Endothelial cell of umbilical vein (primary cell): ENCODE data around the gene DBI. TPM values are rescaled to one million over a fixed set of nuclear protein-coding genes. Genes with fewer than 3 reads are reported as not detected.

Experiments used
- BruUV-seq: library from RNA; stranded (reverse); fragments of 400-500 nt; replicated peaks from 2 replicates; lab custom pipeline; 2021; lab: Mats Ljungman, UMichigan
- CTCF ChIA-PET: fragments of 300-600, 350-600 bp; sonication (Branson Sonifier 250); formaldehyde crosslinking; loops from one replicate; lab custom pipeline; 2021; ENCODE audit warnings: antibody characterized with exemption, inconsistent platforms; lab: Charles Lee
- POLR2A ChIA-PET: fragments of 300-600, 350-600 bp; sonication (Branson Sonifier 250); formaldehyde crosslinking; loops from one replicate; lab custom pipeline; 2021; ENCODE audit warnings: antibody characterized with exemption, inconsistent platforms; lab: Charles Lee
- DNase-seq: peaks from one replicate; pipeline ENCODE4 v3.0.0-alpha.2; 2011; ENCODE audit warnings: low read depth, low spot score
- FAIRE-seq: peaks from 2 replicates; lab custom pipeline; 2011; peaks lifted over from hg19 to GRCh38; lab: Jason Lieb, UNC
- H2AFZ ChIP-seq: 2 replicates; pipeline ENCODE4 v1.6.0; 2012; ENCODE audit warnings: low read depth, low read length, control low read depth, inconsistent platforms
- H3K27ac ChIP-seq: 2 replicates; pipeline ENCODE4 v1.5.1; 2011; ENCODE audit warnings: low read depth, mild to moderate bottlenecking, control low read depth, low read length, moderate library complexity; ENCODE audit not compliant: insufficient read depth
- H3K27me3 ChIP-seq, 2 experiments: 2 replicates each; pipeline versions ENCODE4 v1.6.0 to v1.6.1; 2011; ENCODE audit warnings: low read length in 2 of 2, mixed read lengths in 1 of 2; ENCODE audit not compliant: control insufficient read depth in 2 of 2, insufficient read depth in 2 of 2
- H3K36me3 ChIP-seq, 2 experiments: 2 replicates in 1 of 2; 3 replicates in 1 of 2; pipeline ENCODE4 v1.5.1; 2011; ENCODE audit warnings: low read length in 2 of 2, mild to moderate bottlenecking in 1 of 2, moderate library complexity in 1 of 2; ENCODE audit not compliant: control insufficient read depth in 2 of 2, insufficient read depth in 2 of 2; ENCODE audit errors: extremely low read depth in 1 of 2
- H3K4me1 ChIP-seq: 3 replicates; pipeline ENCODE4 v1.5.1; 2011; ENCODE audit warnings: mild to moderate bottlenecking, low read length; ENCODE audit not compliant: control insufficient read depth, insufficient read depth; ENCODE audit errors: extremely low read depth
- H3K4me2 ChIP-seq: 2 replicates; pipeline ENCODE4 v1.6.1; 2011; ENCODE audit warnings: low read length, control low read depth, mixed read lengths; ENCODE audit not compliant: insufficient read depth
- H3K4me3 ChIP-seq, 3 experiments: fragments of 200-600 bp in 1 of 3; sonication (generic), shearing (Covaris generic) in 1 of 3; replicated peaks in 1 of 3; 2 replicates each; pipeline ENCODE4 v1.5.1; 2011 to 2016; ENCODE audit warnings: control low read depth in 3 of 3, low read length in 3 of 3, mild to moderate bottlenecking in 2 of 3, inconsistent platforms in 1 of 3, low read depth in 1 of 3, moderate library complexity in 1 of 3; ENCODE audit not compliant: insufficient read depth in 1 of 3
- H3K79me2 ChIP-seq: 2 replicates; pipeline ENCODE4 v1.6.0; 2012; ENCODE audit warnings: low read length, inconsistent platforms; ENCODE audit not compliant: control insufficient read depth, insufficient read depth
- H3K9ac ChIP-seq: replicated peaks from 2 replicates; pipeline ENCODE3; 2011; ENCODE audit warnings: low read length, control low read depth; ENCODE audit not compliant: insufficient read depth; ENCODE audit errors: extremely low read depth
- H3K9me1 ChIP-seq: replicated peaks from 3 replicates; pipeline ENCODE4 v1.6.0; 2011; ENCODE audit warnings: mild to moderate bottlenecking, low read length; ENCODE audit not compliant: control insufficient read depth, insufficient read depth; ENCODE audit errors: extremely low read depth
- H3K9me3 ChIP-seq: replicated peaks from 2 replicates; pipeline ENCODE4 v1.5.1; 2012; ENCODE audit warnings: low read length, inconsistent platforms; ENCODE audit not compliant: control insufficient read depth, insufficient read depth
- H4K20me1 ChIP-seq: replicated peaks from 2 replicates; pipeline ENCODE3; 2011; ENCODE audit warnings: mild to moderate bottlenecking, low read length; ENCODE audit not compliant: control insufficient read depth, insufficient read depth; ENCODE audit errors: extremely low read depth
- EZH2 ChIP-seq: IDR thresholded peaks from 2 replicates; pipeline ENCODE4 v1.6.1; 2012; ENCODE audit warnings: borderline replicate concordance, low read depth, mild to moderate bottlenecking, moderate library complexity, low read length, inconsistent platforms; ENCODE audit not compliant: severe bottlenecking
- FOS ChIP-seq: IDR thresholded peaks from 2 replicates; pipeline ENCODE4 v1.6.1; 2011; ENCODE audit warnings: mild to moderate bottlenecking, low read length, moderate library complexity, borderline replicate concordance; ENCODE audit not compliant: insufficient read depth
- GATA2 ChIP-seq: IDR thresholded peaks from 2 replicates; pipeline ENCODE4 v1.7.0; 2011; ENCODE audit warnings: low read depth, mild to moderate bottlenecking, moderate library complexity, mixed read lengths, low read length; ENCODE audit not compliant: insufficient read length, insufficient read depth
- JUN ChIP-seq: IDR thresholded peaks from 2 replicates; pipeline ENCODE4 v1.6.1; 2011; ENCODE audit warnings: borderline replicate concordance, low read depth; ENCODE audit not compliant: insufficient read length, insufficient read depth
- MYC ChIP-seq: IDR thresholded peaks from one replicate; pipeline ENCODE4 v1.6.1; 2011; ENCODE audit warnings: mild to moderate bottlenecking, low read depth, low read length
- POLR2A ChIP-seq: IDR thresholded peaks from 2 replicates; pipeline ENCODE4 v1.6.1; 2012; ENCODE audit warnings: low read depth, mild to moderate bottlenecking, control low read depth, low read length
- POLR2AphosphoS5 ChIP-seq: IDR thresholded peaks from 2 replicates; pipeline ENCODE4 v1.6.1; 2012; ENCODE audit warnings: low read depth, mild to moderate bottlenecking, control low read depth, low read length, moderate library complexity; ENCODE audit not compliant: insufficient read depth
- dilution Hi-C: fragments of 300-500 bp; cut with MboI; formaldehyde crosslinking; loops from one replicate; pipeline ENCODE4 v1.15.0; 2019; ENCODE audit warnings: low sequenced_read_pairs; ENCODE audit not compliant: extremely low pct_ligation_motif_present
- intact Hi-C: fragments of 100-400 bp; cut with micrococcal nuclease; formaldehyde crosslinking; loops from one replicate; pipeline ENCODE4 v1.10.0; 2022
- polyA plus RNA-seq, 4 experiments: library from polyadenylated mRNA; depleted of rRNA in 3 of 4; stranded (reverse) in 3 of 4; unstranded in 1 of 4; fragments of >200 nt; gene quantifications; 2 replicates each; pipeline versions ENCODE4 v1.2.1 to v1.2.3, GENCODE V29; 2011 to 2012; ENCODE audit warnings: missing spikeins in 1 of 4
- total RNA-seq: library from RNA; stranded (reverse); gene quantifications from 2 replicates; pipeline ENCODE4 v1.2.3, GENCODE V29; 2021
- TF ChIP-seq, protein P1 (sequence below): IDR thresholded peaks from 2 replicates; pipeline ENCODE4 v1.6.1; 2011; ENCODE audit not compliant: insufficient read depth, insufficient read length
- TF ChIP-seq, protein P2 (sequence below), 2 donors: IDR thresholded peaks; 1 replicate in 1 of 2; 2 replicates in 1 of 2; pipeline ENCODE4 v1.5.1; 2011; ENCODE audit warnings: low read length in 2 of 2, mild to moderate bottlenecking in 2 of 2, moderate library complexity in 2 of 2, control low read depth in 1 of 2, inconsistent platforms in 1 of 2, low read depth in 1 of 2; ENCODE audit not compliant: insufficient read depth in 1 of 2; ENCODE audit errors: extremely low read depth in 1 of 2

The DBI gene
- total and polyA plus RNA-seq, 2 donors (not counting 3 experiments of a cell fraction or from before 2014, with no cell fraction given) = 214 to 233 TPM

DNA sequence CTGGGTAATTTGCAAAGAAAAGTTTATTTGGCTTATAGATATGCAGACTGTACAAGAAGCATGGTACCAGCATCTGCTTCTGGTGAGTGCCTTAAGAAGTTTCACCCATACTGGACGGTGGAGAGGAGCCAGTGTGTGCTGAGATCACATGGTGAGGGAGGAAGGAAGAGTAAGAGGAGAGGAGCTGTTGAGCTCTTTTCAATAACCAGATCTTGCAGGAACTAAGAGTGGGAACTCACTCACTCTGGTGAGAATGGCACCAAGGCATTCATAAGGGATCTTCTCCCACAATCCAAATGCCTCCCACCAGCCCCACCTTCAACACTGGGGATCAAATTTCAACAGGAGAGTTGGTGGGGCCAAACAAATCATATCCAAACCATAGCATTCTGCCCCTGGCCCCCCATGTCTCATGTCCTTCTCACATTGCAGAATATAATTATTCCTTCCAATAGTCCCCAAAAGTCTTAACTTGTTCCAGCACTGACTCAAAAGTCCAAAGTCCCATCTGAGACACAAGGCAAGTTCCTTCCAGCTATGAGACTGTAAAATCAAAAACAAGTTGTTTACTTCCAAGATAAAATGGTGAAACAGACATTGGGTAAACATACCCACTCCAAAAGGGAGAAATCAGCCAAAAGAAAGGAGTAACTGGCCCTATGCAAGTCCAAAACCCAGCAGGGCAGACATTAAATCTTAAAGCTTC, 53.2 kb downstream of the DBI start:
- Histone ChIP-seq H3K4me3 (no peak overlapping the region), H3K27me3 (peaks cover 25 to 29% of the 10 kb centered on the region in 2 experiments), H4K20me1 (no peaks in the 10 kb centered on the region), H3K36me3 (no peaks in the 10 kb centered on the region), H2AFZ (no peak overlapping the region), H3K9me3 (no peaks in the 10 kb centered on the region), H3K4me2 (no peak overlapping the region), H3K27ac (no peak overlapping the region), H3K79me2 (no peaks in the 10 kb centered on the region), H3K9ac (no peak overlapping the region), H3K9me1 (no peaks in the 10 kb centered on the region), H3K4me1 (no peaks in the 10 kb centered on the region)
- POLR2A ChIA-PET = no interaction called here
- TF ChIP-seq GATA2 (no peak), POLR2AphosphoS5 (no peak), FOS (no peak), JUN (no peak), EZH2 (no peak), MYC (no peak), POLR2A (no peak)
- TF ChIP-seq, protein P1, sequence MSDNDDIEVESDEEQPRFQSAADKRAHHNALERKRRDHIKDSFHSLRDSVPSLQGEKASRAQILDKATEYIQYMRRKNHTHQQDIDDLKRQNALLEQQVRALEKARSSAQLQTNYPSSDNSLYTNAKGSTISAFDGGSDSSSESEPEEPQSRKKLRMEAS = no peak
- TF ChIP-seq, protein P2, sequence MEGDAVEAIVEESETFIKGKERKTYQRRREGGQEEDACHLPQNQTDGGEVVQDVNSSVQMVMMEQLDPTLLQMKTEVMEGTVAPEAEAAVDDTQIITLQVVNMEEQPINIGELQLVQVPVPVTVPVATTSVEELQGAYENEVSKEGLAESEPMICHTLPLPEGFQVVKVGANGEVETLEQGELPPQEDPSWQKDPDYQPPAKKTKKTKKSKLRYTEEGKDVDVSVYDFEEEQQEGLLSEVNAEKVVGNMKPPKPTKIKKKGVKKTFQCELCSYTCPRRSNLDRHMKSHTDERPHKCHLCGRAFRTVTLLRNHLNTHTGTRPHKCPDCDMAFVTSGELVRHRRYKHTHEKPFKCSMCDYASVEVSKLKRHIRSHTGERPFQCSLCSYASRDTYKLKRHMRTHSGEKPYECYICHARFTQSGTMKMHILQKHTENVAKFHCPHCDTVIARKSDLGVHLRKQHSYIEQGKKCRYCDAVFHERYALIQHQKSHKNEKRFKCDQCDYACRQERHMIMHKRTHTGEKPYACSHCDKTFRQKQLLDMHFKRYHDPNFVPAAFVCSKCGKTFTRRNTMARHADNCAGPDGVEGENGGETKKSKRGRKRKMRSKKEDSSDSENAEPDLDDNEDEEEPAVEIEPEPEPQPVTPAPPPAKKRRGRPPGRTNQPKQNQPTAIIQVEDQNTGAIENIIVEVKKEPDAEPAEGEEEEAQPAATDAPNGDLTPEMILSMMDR (IDR thresholded peaks at IDR 0.05; ENCODE audit: extremely low read depth in 1 of 2, insufficient read depth in 1 of 2, low read depth in 1 of 2, low read length in 2 of 2) = no peak
- DNase-seq (no peak), FAIRE-seq (no peak)
- CTCF ChIA-PET = interaction anchor here (1.4 kb wide), 1 partner anchor 56 kb away, joined by 5 read pairs; no protein-coding TSS in a partner anchor
- dilution Hi-C loops = no loop called here
- BruUV-seq = no TSS peak
- intact Hi-C loops = no loop called here
